Measurements from ENCODE around the gene LCOR.

- no peak for TF ChIP-seq EZH2 (IDR thresholded peaks at IDR 0.05; ENCODE audit: low read length, missing control alignments)
- TF ChIP-seq, protein P1, sequence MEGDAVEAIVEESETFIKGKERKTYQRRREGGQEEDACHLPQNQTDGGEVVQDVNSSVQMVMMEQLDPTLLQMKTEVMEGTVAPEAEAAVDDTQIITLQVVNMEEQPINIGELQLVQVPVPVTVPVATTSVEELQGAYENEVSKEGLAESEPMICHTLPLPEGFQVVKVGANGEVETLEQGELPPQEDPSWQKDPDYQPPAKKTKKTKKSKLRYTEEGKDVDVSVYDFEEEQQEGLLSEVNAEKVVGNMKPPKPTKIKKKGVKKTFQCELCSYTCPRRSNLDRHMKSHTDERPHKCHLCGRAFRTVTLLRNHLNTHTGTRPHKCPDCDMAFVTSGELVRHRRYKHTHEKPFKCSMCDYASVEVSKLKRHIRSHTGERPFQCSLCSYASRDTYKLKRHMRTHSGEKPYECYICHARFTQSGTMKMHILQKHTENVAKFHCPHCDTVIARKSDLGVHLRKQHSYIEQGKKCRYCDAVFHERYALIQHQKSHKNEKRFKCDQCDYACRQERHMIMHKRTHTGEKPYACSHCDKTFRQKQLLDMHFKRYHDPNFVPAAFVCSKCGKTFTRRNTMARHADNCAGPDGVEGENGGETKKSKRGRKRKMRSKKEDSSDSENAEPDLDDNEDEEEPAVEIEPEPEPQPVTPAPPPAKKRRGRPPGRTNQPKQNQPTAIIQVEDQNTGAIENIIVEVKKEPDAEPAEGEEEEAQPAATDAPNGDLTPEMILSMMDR (conservative IDR thresholded peaks at IDR 0.05 in 1 of 2, IDR thresholded peaks at IDR 0.05 in 1 of 2; ENCODE audit: low read depth in 1 of 2, low read length in 2 of 2), result no peak
Measured at GRCh38 chr10:96890580-96890979, 58.5 kb downstream of the LCOR start.

All from fibroblast of lung (primary cell).